ENCODE measurements around the gene IPCEF1.

The IPCEF1 gene

DNA sequence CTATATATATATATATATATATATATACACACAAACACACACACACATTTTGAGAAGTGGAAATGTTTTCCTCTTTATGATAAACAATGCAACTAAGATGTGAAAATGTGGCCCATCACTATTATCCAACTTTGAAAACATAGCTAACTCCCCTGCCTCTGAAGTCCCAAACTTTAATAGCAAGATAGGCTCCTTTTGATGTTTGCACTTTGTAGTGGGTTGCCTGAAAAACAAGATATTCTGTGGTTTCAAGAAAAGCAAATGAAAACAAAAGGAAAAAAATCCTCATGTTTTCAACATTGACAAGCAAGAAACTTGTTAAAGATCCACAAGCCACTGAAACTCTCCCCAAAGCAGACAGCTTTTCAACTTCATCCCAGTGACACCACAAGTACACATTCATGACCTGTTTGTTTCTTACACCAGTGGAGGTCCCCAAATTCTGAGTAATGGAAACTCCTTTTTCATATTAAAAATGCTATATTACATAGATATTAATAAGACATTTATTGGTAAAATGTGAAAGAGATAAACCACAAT lies 90.0 kb downstream of the IPCEF1 start:
- in situ Hi-C loops (cut with HindIII; ENCODE audit: low pct_unique_long_range_greater_than_20kb, low sequenced_read_pairs): no loop called here
- DNase-seq (ENCODE audit: low read depth in 1 of 2, low spot score in 1 of 2): no peak
- no peak for TF ChIP-seq JUND (IDR thresholded peaks at IDR 0.05; ENCODE audit: low read depth)

DNA sequence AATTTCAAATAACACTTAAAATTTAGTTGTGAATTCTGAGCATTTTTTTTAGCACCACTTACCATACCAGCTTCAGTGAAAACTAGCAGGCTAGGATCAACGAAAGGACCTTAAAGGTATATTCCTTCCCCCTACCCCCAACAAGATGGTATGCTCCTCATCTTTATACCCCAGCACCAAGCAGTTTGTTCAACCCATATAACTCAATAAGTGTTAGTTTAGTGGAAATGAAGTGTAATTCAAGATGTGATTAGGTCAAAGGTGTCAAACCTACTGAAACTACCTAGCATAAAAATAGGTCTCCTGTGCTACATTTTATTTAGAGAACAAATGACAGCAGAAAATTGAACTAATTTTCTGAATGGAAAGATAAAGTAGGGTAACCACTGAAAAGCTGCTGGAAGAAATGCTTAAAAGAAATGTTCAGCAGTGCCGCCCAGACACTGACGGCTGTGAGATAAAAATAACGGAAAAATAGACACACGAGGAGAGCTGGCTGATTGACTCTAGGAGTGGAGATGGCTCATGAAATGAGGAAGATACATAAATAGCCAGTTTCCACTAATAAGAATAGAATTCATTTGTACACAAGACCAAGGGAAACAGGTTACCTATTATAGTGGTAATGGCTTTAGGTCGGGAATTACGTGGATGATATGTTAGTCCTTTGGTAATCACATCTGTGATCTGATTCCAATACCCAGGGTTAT lies 94.8 kb downstream of the IPCEF1 start:
- DNase-seq (ENCODE audit: low read depth in 1 of 2, low spot score in 1 of 2): no peak
- in situ Hi-C loops (cut with HindIII; ENCODE audit: low pct_unique_long_range_greater_than_20kb, low sequenced_read_pairs): no loop called here
- no peak for TF ChIP-seq JUND (IDR thresholded peaks at IDR 0.05; ENCODE audit: low read depth)

DNA sequence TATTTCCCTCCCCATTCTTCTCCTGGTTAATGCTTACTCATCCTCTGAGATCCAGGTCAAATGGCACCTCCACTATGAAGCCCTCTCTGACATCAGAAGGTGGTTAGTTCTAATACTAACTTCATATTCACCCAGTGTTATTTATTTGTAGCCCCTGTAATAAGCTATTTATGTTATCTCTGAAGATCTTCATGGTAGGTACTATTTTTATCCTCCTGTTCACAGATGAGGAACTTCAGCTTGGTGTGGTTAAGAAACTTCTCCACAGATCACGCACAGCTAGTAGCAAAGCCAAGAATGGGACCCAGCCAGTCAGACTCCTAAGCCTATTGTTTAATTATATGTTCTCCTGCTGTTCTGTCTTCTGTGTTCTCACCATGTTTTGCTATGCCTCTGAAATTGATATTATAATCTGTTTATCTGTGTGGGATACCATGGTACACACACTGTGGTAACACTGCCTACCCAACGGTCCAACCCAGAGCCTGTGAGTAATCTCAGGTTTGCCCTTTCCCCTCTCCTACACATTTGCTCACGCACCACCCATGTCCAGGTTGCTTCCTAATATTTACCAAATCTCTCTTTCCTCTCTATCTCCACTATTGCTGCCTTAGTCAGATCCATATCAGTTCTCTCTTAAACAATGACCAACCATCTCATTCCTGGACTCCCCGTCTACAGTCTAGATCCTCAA lies 98.4 kb downstream of the IPCEF1 start:
- DNase-seq (ENCODE audit: low read depth in 1 of 2, low spot score in 1 of 2): no peak
- TF ChIP-seq JUND (IDR thresholded peaks at IDR 0.05; ENCODE audit: low read depth): no peak
- in situ Hi-C loops (cut with HindIII; ENCODE audit: low pct_unique_long_range_greater_than_20kb, low sequenced_read_pairs): no loop called here

GRCh38 chr6:154257067-154257466 lies 99.5 kb downstream of the IPCEF1 start:
- no peak for TF ChIP-seq JUND (IDR thresholded peaks at IDR 0.05; ENCODE audit: low read depth)
- DNase-seq (ENCODE audit: low read depth in 1 of 2, low spot score in 1 of 2): no peak
- in situ Hi-C loops (cut with HindIII; ENCODE audit: low pct_unique_long_range_greater_than_20kb, low sequenced_read_pairs): no loop called here

DNA sequence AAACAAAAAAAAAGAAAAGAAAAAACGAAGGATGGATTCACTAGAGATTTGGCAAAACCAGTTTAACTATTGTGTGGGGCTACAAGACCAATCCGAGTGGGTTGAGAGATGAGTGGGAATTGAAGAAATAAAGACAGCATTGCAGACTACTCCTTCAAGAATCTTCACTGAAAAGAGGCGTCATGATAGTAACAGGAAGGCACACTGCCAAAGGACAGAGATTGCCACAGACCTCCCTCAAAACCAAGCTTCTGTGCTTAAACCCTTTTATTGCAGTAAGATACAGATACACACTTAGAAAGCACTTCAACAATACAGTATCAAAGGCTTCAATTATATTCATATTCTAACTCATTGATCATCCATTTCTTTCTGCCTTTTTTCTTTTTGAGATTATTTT lies 103.9 kb downstream of the IPCEF1 start:
- in situ Hi-C loops (cut with HindIII; ENCODE audit: low pct_unique_long_range_greater_than_20kb, low sequenced_read_pairs): no loop called here
- no peak for TF ChIP-seq JUND (IDR thresholded peaks at IDR 0.05; ENCODE audit: low read depth)
- DNase-seq (ENCODE audit: low read depth in 1 of 2, low spot score in 1 of 2): no peak

DNA sequence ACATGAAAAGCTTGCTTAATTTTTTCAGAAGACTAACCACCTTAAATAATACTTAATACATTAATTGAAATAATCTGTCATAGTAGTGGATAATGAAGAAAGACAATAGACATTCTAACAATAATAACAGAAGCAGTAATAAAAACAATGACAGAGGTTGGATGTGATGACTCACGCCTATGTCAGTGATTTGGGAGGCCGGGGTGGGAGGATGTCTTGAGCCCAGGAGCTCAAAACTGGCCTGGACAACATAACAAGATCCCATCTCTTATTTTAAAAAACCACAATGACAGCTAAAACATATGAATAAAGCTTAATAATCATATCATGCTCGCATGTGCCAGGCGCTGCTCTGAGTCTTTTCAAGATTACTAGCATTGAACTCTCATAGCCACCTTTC lies 105.5 kb downstream of the IPCEF1 start:
- TF ChIP-seq JUND (IDR thresholded peaks at IDR 0.05; ENCODE audit: low read depth): no peak
- DNase-seq (ENCODE audit: low read depth in 1 of 2, low spot score in 1 of 2): no peak
- in situ Hi-C loops (cut with HindIII; ENCODE audit: low pct_unique_long_range_greater_than_20kb, low sequenced_read_pairs): no loop called here

GRCh38 chr6:154249499-154250298 lies 106.9 kb downstream of the IPCEF1 start:
- no peak for TF ChIP-seq JUND (IDR thresholded peaks at IDR 0.05; ENCODE audit: low read depth)
- no peak for DNase-seq (ENCODE audit: low read depth in 1 of 2, low spot score in 1 of 2)
- in situ Hi-C loops (cut with HindIII; ENCODE audit: low pct_unique_long_range_greater_than_20kb, low sequenced_read_pairs): no loop called here

GRCh38 chr6:154247119-154247861 lies 109.3 kb downstream of the IPCEF1 start:
- in situ Hi-C loops (cut with HindIII; ENCODE audit: low pct_unique_long_range_greater_than_20kb, low sequenced_read_pairs): no loop called here
- no peak for TF ChIP-seq JUND (IDR thresholded peaks at IDR 0.05; ENCODE audit: low read depth)
- no peak for DNase-seq (ENCODE audit: low read depth in 1 of 2, low spot score in 1 of 2)

GRCh38 chr6:154246723-154247118 lies 109.9 kb downstream of the IPCEF1 start:
- in situ Hi-C loops (cut with HindIII; ENCODE audit: low pct_unique_long_range_greater_than_20kb, low sequenced_read_pairs): no loop called here
- no peak for TF ChIP-seq JUND (IDR thresholded peaks at IDR 0.05; ENCODE audit: low read depth)
- DNase-seq (ENCODE audit: low read depth in 1 of 2, low spot score in 1 of 2): no peak

DNA sequence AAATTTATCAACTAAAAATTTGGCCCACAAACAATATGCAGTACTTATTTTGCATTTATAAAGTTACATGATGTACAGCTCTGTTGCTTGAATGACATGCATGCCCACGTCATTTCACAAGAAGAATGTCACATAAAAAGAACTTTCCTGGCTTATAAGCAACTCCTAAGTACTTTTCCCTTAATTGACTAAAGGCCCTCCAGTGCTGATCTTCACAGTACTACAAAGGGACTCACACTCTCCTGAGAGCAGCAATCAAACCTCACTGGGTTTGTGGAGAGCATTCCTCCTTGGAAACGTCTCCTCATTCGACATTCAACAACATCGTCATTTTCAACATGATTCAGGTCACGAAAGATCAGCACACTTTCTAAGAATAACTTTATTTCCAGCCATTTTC lies 111.1 kb downstream of the IPCEF1 start:
- no peak for TF ChIP-seq JUND (IDR thresholded peaks at IDR 0.05; ENCODE audit: low read depth)
- in situ Hi-C loops (cut with HindIII; ENCODE audit: low pct_unique_long_range_greater_than_20kb, low sequenced_read_pairs): no loop called here
- no peak for DNase-seq (ENCODE audit: low read depth in 1 of 2, low spot score in 1 of 2)

DNA sequence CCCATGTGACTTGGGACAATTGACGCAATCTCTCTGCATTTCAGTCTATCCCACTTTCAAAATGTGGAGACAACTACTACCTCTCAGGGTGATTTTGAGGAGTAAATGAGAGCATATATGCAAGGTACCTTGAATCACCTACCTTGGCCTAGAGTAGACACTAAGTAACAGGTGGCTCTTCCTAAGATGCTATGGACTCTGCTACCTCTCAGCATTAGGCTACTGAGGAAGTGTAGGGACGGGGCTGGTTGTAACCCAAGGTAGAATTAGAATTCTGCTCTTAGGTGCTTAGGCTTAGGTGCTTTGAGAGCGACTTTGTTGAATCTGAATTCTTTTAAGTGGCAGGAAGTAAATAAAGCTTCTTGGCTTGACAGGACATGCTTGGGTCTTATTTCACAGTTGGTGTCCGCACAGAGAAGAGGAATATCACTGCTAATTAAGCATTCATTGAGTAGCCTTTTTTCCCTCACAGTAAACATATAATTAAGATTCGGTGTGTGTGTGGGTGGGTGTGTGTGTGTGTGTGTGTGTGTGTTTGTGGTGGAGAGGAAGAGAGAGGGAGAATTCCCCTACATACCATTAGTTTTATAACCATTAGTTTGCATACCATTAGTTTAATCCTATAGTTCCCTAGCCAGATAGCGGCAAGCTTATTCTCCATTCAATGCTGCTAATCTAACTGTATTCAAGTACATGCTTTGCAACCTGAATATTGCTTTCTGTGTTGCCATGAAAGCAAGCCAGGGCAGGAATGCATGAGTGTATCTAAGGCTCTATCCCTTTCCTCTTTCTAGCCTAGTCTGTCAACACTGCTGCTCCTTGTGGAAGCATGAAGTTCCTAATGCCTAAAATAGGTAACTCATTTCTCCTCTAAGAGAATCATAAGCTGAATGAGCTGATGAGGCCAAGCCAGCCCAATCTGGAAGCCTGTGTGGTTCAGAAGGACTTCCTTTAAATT lies 112.5 kb downstream of the IPCEF1 start:
- TF ChIP-seq JUND (IDR thresholded peaks at IDR 0.05; ENCODE audit: low read depth): no peak
- in situ Hi-C loops (cut with HindIII; ENCODE audit: low pct_unique_long_range_greater_than_20kb, low sequenced_read_pairs): no loop called here
- DNase-seq (ENCODE audit: low read depth in 1 of 2, low spot score in 1 of 2): no peak
